Left lung (tissue), 10 donors: Measurements from ENCODE around the gene CILP2. TPM values are rescaled to one million over a fixed set of nuclear protein-coding genes. Genes with fewer than 3 reads are reported as not detected.

Experiments used
- ATAC-seq: fragments of 200-7000 bp; cut with Tn5 transposase; one replicate; pipeline ENCODE4 v1.9.1; 2020; ENCODE audit warnings: moderate library complexity
- DNase-seq, 4 donors: peaks; one replicate each; pipeline ENCODE4 v3.0.0-alpha.2; 2013 to 2020
- H3K27ac ChIP-seq, 2 donors: fragments of 200-600 bp; sonication (generic) in 1 of 2; one replicate each; pipeline versions ENCODE4 v1.5.0 to v1.8.0; 2020 to 2021
- H3K27me3 ChIP-seq, 2 donors: fragments of 200-600 bp; sonication (generic) in 1 of 2; one replicate each; pipeline versions ENCODE4 v1.5.0 to v1.8.0; 2020 to 2021
- H3K36me3 ChIP-seq, 2 donors: fragments of 200-600 bp; sonication (generic) in 1 of 2; one replicate each; pipeline versions ENCODE4 v1.5.0 to v1.8.0; 2020 to 2021
- H3K4me1 ChIP-seq, 2 donors: fragments of 200-600 bp; one replicate each; pipeline ENCODE4 v1.8.0; 2021
- H3K4me3 ChIP-seq, 2 donors: fragments of 200-600 bp; sonication (generic) in 1 of 2; one replicate each; pipeline versions ENCODE4 v1.5.0 to v1.8.0; 2020 to 2021; ENCODE audit warnings: mild to moderate bottlenecking in 1 of 2
- H3K9me3 ChIP-seq, 2 donors: fragments of 200-600 bp; sonication (generic) in 1 of 2; one replicate each; pipeline versions ENCODE4 v1.5.0 to v1.8.0; 2020 to 2021
- CTCF ChIP-seq, 2 donors: fragments of 200-600 bp; sonication (generic) in 1 of 2; IDR thresholded peaks; one replicate each; pipeline versions ENCODE4 v1.5.0 to v1.8.0; 2021; ENCODE audit warnings: antibody characterized with exemption in 2 of 2
- intact Hi-C, 2 donors: fragments of 100-400 bp; cut with DNase I; formaldehyde crosslinking; loops; one replicate each; pipeline versions ENCODE4 v1.11.2 to v1.14.2; 2022
- polyA plus RNA-seq, 6 donors: library from polyadenylated mRNA; unstranded; fragments of 120-200 nt; gene quantifications; one replicate each; pipeline ENCODE4 v1.2.1, GENCODE V29; 2013; ENCODE audit not compliant: insufficient read length in 6 of 6
- total RNA-seq, 2 donors: library from RNA; stranded (reverse); fragmentation: NEBNext Ultra II Directional; extraction: Animal tissue kit (Norgen Biotek cat#: 25700); gene quantifications; one replicate each; pipeline ENCODE4 v1.2.1, GENCODE V29; 2021
- donor health status: DM: no; HTN: yes; CAD: no.
- donor health status: DM: no; HTN: no; CAD: no.

The CILP2 gene
- total and polyA plus RNA-seq, 8 donors, result 0.14 to 17.8 (median 0.25) TPM

DNA sequence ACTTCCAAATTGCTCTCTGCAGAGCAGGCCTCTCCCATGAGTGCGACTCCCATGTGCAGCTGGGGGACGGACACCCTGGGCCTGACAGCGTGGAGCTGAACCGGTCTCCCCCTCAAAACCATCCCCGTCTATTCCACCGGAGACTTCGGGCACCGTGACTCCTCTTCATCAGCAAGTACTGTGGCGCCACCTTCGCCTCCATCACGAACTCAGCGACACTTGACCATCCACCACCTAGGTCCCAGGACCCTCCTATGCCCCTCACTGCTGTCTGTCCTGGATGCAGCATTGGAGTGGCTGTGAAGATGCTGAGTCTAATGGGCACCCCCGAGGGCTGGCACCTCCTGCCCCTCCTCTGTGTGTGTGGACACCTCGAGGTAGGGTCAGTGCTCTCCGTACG lies 20.6 kb downstream of the CILP2 start:
- ATAC-seq (no peak), DNase-seq (no peak)
- H3K4me3 ChIP-seq, result no peak overlapping the region
- H3K27ac ChIP-seq, result no peak overlapping the region
- H3K9me3 ChIP-seq, result no peaks in the 10 kb centered on the region
- no peaks in the 10 kb centered on the region for H3K36me3 ChIP-seq
- no peaks in the 10 kb centered on the region for H3K4me1 ChIP-seq
- intact Hi-C loops, result no loop called here
- H3K27me3 ChIP-seq, result peaks cover 0 to 12% of the 10 kb centered on the region in 2 donors
- no peak for TF ChIP-seq CTCF (IDR thresholded peaks at IDR 0.05)

- H3K4me3 ChIP-seq, result no peak overlapping the region
- H3K36me3 ChIP-seq, result no peaks in the 10 kb centered on the region
- no peak for TF ChIP-seq CTCF (IDR thresholded peaks at IDR 0.05)
- peaks cover 0 to under 1% of the 10 kb centered on the region in 2 donors for H3K27me3 ChIP-seq
- no peaks in the 10 kb centered on the region for H3K9me3 ChIP-seq
- no peak for DNase-seq
- no peaks in the 10 kb centered on the region for H3K4me1 ChIP-seq
- intact Hi-C loops, result no loop called here
- no peak for ATAC-seq
- H3K27ac ChIP-seq, result no peak overlapping the region
Observed at GRCh38 chr19:19559931-19560330, 21.9 kb downstream of the CILP2 start.

GRCh38 chr19:19561946-19562664 lies 24.0 kb downstream of the CILP2 start:
- ATAC-seq, result no peak
- H3K4me3 ChIP-seq, result no peak overlapping the region
- intact Hi-C loops, result no loop called here

DNA sequence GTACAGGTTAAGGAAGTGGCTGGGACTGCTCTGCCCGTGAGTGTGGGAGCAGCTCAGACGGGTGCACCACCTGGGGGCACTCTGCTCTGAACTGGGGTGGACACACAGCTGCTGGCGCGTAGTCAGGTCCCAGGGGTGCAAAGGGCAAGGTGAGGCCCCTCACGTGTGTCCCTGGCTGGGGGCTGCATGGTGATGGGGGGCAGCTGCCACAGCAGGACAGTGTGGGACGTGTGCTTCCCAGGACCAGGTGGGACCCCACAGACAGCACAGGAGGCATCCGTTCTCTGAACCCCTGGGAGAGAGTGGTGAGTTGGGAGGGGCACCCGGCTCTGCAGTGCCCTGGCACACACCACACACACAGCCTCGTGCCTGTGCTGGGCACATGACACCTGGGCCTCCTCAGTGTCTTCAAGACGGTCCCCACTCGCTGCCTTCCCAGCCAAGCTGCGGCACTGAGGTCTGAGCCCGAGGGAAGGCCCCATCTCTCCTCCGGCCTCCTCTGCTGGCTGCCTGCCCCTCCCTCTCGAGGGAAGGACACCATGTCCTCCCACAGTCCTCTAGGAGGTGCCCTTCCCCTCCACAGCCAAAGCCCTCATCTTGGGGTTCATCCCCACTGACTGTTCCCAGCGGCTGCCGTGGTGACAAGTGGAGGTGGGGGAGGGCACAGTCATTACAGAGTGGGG lies 24.7 kb downstream of the CILP2 start:
- Histone ChIP-seq H3K36me3 (no peaks in the 10 kb centered on the region), H3K4me3 (no peak overlapping the region), H3K4me1 (no peaks in the 10 kb centered on the region), H3K27me3 (no peaks in the 10 kb centered on the region), H3K27ac (no peak overlapping the region), H3K9me3 (no peaks in the 10 kb centered on the region)
- peak; percentile 13 for ATAC-seq
- intact Hi-C loops, result no loop called here
- TF ChIP-seq CTCF (IDR thresholded peaks at IDR 0.05), result no peak
- no peak for DNase-seq

More at GRCh38 chr19:19561946-19562664, 24.0 kb downstream of the CILP2 start:
- no peak for TF ChIP-seq CTCF (IDR thresholded peaks at IDR 0.05)
- no peak for DNase-seq
- no peaks in the 10 kb centered on the region for H3K9me3 ChIP-seq
- no peak overlapping the region for H3K27ac ChIP-seq
- H3K27me3 ChIP-seq, result no peaks in the 10 kb centered on the region
- no peaks in the 10 kb centered on the region for H3K4me1 ChIP-seq
- no peaks in the 10 kb centered on the region for H3K36me3 ChIP-seq

DNA sequence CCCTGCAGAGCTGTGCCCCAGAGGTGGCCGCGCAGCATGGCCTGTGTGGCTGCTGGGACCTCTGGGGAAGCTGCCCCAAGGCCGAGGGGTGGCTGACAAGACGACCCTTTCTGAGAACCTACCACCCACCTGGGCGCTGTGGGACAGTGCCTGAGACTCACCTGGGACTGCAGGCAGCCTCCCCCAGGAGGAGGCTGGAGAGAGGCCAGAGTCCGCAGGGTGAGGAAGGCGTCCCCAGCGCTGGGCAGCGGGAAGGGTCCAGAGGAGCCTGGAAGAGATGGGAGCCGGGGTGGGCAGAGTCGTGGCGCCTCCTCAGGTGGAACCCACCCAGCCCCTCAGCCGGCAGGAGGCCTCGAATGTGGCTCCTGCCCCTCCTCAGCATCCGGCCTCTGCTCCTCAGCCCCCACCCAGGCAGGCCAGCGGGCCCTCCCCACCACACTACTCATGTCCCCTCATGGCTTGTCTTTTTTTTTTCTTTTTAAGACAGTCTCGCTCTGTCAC lies 25.3 kb downstream of the CILP2 start:
- H3K4me1 ChIP-seq, result no peaks in the 10 kb centered on the region
- DNase-seq (no peak), ATAC-seq (no peak)
- H3K27me3 ChIP-seq, result no peaks in the 10 kb centered on the region
- no peak overlapping the region for H3K27ac ChIP-seq
- no peaks in the 10 kb centered on the region for H3K36me3 ChIP-seq
- intact Hi-C loops, result no loop called here
- TF ChIP-seq CTCF (IDR thresholded peaks at IDR 0.05), result no peak
- H3K9me3 ChIP-seq, result no peaks in the 10 kb centered on the region
- H3K4me3 ChIP-seq, result no peak overlapping the region
